ENCODE measurements around the gene ERN2.
"Not testable (repeated sequence)": the region's sequence is repeated elsewhere in the genome, so short reads cannot be mapped to it uniquely, and the experiment has no call there.

ERN2 gene

DNA sequence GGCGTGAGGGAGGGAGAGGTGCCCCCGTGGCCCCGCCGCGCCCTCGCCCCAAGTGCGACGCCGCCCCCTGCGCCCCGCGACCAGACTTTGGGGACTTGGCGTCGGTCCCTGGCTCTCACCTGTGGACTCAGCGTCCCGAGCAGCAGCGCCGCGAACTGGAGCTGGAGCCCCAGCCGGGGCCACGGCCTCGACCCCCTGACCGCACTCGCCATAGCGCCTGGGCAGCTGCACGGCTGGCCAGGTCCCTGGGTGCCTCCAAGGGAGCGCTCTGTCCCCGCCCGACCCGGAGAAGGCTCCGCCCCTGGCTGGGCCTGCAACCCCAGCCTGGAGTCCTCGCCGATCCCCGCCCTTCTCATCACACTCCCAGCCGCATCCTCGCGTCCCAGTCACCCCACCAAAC, at the start of gene ERN2:
Gene ERN2 (minus strand): TSS at position 247 of the 400 bp plus-strand sequence. CDS start 35 bp downstream, at position 212.
- no peak for DNase-seq (ENCODE audit: low read depth in 2 of 2)

DNA sequence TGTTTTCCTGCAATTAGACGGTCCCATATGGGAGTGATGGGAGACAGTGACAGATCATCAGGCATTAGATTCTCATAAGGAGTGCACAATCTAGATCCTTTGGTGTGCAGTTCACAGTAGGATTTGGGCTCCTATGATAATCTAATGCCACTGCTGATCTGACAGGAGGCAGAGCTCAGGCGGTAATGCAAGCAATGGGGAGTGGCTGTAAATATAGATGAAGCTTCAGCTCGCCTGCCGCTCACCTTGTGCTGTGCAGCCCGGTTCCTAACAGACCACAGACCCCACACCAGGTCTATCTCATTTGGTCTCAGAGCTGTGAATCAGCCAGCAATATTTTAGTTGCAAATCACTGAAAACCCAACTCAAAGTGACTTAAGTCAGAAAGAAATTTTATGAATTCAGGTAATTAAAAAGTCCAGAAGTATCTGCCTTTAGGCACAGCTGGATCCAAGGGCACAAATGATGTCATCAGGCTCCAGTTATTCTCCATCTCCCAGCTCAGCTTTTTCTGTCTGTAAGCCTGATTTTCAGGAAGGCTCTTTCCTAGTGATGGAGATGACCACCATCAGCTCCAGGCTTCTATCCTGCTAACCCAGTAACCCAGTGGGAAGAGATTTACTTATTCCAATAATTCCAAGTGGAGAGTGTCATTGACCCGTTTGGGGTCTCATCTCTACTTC, 45.1 kb upstream of the ERN2 start:
- no peak for DNase-seq (ENCODE audit: low read depth in 2 of 2)

DNA sequence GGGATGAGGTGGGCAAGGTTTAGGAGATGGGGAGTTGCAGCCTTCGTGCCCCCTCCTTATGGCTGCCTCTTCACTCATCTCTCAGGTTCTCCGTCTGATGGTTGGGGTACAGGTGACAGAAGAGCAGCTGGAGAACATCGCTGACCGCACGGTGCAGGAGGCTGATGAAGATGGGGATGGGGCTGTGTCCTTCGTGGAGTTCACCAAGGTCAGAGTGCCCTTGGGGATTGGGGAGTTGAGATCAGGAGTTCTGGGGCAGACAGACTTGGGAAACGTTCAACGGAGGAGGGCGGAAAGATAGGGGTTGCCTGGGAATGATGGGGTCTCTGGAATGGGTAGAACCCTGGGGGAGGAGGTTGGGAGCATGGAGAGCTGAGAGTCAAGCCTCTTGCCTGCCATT, 44.1 kb upstream of the ERN2 start:
- no peak for DNase-seq (ENCODE audit: low read depth in 2 of 2)

DNA sequence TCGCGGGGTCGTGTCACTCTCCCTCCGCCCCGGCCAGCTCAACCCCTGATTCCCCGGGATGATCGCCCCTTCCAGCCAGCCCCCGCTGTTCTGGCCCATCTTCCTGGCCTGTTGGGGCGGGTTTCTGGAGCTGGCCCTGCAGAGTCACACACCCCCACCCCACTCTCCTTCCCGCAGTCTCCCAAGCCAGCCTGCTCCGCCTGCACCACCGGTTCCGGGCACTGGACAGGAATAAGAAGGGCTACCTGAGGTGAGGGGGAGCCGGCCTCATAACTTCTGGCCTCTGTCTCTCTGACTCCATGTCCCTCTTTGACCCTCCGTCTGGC, 42.4 kb upstream of the ERN2 start:
- no peak for DNase-seq (ENCODE audit: low read depth in 2 of 2)

DNA sequence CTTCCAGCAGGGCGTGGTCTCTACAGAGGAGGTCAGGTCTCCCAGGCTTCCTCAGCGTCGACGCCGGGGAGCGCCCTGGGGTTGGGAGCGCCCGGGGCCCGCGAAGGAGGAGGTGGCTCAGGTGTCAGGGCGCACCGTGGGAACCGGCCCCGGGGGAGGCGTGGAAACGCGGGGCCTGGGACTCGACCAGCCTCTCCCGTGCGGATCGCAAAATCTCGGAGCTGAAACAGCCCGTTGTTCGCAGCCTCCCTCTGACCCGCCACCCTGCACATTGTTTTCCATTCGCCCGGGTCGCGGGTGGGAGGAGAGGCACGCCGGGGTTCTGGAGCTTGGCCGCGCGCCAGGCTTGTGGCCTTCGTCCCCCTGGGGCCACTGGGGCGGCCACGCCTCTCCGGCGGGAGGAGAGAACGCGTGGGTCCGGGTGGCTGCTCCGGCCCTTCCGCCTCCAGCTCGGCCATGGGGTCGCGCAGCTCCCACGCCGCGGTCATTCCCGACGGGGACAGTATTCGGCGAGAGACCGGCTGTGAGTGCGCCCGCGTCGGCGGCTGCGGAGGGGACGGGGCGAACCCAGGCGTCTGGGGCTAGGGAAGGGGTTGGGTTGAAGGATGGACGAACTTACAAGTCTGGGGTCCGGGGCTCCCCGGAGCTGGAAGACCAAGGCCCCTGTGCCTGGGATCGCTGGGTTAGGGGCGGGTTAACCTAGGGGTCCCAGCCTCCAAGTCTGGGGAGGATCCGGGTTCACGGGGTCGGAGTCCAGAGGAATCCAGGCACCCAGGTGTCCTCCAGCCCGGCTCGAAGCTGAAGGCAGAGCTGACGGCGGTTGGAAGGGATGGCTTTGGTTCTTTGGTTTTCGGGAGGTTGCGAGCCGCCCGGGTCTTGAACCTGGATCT, 41.8 kb upstream of the ERN2 start, which contains the start of gene CHP2:
Gene CHP2 (plus strand): TSS at position 433 of the 890 bp plus-strand sequence. CDS start 24 bp downstream, at position 457.
- no peak for DNase-seq (ENCODE audit: low read depth in 2 of 2)

DNA sequence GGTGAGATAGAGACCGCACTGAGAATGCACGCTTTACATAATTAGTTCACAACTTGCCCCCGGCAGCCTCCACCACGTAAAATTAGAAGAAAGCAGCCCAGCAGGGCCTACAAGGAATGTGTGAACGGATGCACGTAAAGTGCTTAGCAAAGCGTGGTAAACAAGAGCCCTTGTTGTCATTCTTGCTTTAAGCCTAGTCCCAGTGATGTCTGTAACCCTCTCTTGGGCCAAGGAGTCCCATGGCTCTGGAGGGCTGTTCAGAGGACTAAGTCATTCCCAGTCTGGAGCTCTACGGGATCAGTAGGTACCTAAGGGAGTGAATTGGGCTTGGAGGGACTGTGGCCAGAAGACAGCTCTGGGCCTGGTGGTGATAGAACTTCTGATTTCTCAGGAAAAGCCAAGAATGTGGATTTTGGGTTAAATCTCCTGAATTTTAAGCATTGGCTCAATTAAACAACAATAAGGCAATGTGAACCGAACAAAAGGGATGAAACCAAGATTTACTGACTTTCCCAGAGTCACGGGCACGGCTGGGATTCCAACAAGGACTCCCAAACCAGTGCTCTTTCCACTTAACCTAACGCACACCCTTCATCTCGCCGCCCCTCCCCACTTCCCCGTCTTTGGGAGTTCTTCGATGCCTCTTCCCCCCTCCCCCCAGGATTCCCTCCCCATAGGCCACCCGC, 41.0 kb upstream of the ERN2 start:
- no peak for DNase-seq (ENCODE audit: low read depth in 2 of 2)

DNA sequence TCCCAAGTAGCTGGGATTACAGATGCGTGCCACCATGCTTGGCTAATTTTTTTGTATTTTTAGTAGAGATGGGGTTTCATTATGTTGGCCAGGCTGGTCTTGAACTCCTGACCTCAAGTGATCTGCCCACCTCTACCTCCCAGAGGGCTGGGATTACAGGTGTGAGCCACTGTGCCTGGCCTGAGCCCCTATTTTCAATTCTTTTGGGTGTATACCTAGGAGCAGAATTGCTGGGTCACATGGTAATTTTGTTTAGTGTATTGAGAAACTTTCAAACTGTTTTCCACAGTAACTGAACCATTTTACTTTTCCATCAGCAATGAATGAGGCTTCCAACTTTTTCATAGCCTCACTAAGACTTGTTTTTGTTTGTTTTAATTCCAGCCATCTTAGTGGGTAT, 38.0 kb upstream of the ERN2 start:
- DNase-seq (ENCODE audit: low read depth in 2 of 2), result not testable (repeated sequence)

DNA sequence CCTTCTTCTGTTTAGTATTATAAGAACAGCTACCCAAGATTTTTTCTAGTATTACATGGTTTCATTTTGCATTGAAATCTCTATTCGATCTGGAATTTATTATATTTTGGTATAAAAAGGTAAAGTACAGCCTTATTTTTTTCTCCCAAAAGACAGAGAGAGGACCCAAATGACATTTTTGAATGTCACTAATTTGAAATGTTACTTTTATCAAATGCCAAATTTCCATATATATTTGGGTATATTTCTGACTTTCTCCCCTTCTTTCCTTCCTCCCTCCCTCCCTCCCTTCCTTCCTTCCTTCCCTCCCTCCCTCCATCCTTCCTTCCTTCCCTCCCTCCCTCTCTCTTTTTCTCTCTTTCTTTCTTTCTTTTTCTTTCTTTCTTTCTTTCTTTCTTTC, 35.6 kb upstream of the ERN2 start:
- no peak for DNase-seq (ENCODE audit: low read depth in 2 of 2)

DNA sequence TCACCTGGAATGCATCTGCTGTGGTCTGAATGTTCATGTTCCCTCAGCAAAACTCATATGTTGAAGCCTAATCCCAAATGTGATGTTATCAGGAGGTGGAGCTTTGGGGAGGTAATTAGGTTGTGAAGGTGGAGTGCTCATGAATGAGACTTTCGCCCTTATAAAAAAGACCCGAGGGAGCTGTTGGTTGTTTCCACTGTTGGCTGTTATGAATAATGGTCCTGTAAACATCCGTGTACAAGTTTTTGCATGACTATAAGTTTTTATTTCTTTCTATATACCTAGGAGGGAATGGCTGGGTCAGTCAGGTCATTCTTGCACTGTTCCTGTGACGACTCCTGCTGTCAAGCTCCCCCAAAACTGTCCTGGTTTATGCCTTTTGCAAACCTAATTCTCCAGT, 32.2 kb upstream of the ERN2 start:
- DNase-seq (ENCODE audit: low read depth in 2 of 2), result no peak

DNA sequence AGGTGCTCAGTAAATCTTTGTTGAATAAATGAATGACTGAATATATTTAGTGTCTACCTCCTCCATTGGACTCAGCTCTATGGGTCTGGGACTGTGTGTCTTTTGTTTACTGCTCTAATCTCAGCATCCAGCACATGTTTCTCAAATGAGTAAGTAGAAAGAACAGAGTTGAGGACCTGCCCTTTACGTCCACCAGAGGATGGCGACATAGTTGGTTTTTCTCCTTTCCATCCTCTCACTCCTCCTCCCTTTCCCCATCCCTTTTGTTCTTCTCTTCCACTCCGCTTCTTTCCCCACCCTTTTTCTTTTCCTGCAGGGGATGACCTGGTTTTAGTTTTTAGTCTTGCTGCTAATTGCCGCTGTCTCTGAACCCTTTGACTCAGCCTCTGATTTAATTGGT, 29.7 kb upstream of the ERN2 start:
- no peak for DNase-seq (ENCODE audit: low read depth in 2 of 2)

DNA sequence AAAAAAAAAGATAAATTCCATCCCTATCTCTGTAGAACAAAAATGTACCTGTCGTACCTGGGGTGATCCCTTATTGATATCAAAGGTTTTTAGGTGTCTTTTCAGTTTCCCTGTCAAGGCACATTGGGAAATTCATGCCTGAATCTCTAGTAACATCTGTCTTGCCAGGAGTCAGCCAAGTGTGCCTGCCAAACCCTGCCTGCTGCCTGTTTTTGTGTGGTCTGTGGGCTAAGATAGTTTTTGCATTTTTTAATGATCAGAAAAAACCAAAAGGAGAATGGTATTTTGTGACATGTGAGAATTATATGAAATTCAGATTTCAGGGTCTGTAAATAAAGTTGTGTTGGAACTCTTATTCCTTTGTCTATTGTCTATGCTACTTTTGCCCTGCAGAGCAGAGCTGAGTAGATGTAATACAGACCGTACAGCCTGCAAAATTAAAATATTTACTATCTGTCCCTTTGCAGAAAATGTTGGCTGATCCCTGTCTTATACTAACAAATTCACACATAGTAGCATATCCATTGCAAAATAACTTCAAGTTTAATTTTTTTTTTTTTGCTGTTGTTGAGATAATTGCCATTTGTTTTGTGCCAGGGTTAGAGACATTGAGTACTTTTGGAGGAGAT, 28.8 kb upstream of the ERN2 start:
- no peak for DNase-seq (ENCODE audit: low read depth in 2 of 2)

DNA sequence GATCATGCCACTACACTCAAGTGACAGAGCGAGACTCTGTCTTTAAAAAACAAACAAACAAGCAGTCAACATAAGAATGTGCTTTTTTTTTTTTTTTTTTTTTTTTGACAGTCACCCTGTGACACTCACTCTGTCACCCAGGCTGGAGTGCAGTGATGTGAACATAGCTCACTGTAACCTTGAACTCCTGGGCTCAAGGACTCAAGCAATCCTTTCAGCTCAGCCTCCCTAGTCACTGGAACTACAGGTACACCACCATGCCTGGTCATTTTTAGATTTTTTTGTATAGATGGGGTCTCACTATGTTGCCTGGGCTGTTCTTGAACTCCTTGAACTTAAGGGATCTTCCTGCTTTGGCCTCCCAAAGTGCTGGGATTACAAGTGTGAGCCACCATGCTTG, 26.5 kb upstream of the ERN2 start:
- no peak for DNase-seq (ENCODE audit: low read depth in 2 of 2)

DNA sequence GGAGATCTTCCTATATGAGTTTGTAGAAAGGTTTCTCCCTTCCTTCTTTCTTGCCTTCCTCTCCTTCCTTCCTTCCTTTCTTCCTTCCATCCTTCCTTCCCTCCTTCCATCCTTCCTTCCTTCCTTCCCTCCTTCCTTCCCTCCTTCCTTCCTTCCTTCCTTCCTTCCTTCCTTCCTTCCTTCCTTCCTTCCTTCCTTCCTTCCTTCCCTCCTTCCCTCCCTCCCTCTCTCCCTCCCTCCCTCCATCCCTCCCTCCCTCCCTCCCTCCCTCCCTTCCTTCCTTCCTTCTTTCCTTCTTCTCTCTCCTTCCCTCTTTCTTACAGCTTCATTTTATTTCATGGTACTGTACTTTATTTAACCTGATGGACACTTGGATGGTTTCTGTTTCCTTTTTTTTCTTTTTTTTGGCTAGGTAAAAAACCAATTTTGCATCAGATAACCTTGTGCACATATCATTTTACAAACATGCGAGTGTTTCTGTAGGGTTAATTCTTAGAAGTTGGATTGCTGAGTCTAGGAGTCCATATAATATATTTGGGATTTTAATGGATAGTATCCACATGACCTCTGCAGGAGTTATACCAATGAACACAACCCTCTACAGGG, 24.5 kb upstream of the ERN2 start:
- DNase-seq (ENCODE audit: low read depth in 2 of 2), result not testable (repeated sequence)

DNA sequence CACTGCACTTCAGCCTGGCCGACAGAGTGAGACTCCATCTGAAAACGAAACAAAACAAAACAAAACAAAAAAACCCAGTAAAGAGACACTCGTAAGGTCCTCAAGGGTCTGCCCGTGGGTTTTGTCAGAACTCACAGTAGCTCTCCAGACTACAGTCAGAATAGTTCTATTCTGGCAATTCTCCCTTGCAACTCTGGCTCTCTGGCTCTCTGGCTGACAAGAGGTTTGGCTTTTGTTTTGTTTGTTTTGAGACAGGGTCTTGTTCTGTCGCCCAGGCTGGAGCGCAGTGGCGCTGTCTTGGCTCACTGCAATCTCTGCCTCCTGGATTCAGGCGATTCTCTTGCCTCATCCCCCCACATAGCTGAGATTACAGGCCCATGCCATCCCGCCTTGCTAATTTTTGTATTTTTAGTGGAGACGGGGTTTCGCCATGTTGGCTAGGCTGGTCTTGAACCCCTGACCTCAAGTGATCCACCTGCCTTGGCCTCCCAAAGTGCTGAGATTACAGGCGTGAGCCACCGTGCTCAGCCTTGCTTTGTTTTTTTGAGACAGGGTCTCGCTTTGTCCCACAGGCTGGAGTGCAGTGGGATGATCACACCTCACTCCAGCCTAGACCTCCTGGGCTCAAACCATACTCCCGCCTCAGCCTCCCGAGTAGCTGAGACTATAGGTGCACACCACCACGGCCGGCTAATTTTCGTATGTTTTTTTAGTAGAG, 21.3 kb upstream of the ERN2 start:
- no peak for DNase-seq (ENCODE audit: low read depth in 2 of 2)

DNA sequence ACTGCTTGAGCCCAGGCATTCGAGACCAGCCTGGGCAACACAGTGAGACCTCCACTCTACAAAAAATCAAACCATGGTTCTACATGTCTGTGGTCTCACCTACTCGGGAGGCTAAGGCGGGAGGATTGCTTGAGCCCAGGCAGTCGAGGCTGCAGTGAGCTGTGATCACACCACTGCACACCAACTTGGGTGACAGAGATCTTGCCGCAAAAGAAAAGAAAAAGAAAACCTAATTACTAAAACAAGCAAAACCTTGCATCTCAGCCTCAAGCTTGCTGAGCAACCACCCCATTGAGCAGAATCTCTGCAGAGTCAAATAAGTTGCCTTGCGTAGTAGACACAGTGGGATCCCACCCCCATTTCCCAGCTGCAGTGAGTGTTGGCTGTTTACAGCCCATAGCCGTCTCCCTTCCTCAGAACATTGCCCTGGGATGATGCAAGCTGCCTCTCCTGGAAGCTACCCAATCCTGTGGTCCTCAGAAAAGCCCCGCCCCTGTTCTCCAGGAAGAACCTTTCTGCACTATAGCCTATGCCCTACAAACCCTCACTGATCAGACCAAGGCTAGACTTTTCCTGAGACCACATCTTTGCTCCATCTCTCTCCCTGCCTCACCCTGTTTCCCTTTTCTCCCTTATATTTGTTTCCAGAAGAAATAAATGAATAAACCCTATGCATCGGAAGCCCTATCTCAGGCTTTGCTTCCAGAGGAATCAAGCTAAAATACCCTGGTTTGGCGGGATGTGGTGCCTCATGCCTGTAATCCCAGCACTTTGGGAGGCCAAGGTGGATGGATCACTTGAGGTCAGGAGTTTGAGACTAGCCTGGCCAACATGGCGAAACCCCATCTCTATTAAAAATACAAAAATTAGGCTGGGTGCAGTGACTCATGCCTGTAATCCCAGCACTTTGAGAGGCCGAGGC, 16.7 kb upstream of the ERN2 start:
- no peak for DNase-seq (ENCODE audit: low read depth in 2 of 2)

DNA sequence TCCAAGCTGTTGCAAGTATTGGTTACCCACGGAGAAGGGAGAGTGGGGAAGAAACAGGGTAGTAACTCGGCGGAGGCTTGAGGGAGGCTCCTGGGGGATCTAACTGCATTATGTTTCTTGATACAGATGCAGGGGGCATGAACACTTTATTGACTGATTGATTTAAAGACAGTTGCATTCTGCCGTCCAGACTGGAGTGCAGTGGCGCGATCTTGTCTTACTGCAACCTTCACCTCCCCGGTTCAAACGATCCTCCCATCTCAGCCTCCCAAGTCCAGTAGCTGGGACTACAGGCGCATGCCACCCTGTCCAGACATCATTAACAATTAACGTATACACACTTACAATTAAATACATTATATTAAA, 15.1 kb upstream of the ERN2 start:
- no peak for DNase-seq (ENCODE audit: low read depth in 2 of 2)

DNA sequence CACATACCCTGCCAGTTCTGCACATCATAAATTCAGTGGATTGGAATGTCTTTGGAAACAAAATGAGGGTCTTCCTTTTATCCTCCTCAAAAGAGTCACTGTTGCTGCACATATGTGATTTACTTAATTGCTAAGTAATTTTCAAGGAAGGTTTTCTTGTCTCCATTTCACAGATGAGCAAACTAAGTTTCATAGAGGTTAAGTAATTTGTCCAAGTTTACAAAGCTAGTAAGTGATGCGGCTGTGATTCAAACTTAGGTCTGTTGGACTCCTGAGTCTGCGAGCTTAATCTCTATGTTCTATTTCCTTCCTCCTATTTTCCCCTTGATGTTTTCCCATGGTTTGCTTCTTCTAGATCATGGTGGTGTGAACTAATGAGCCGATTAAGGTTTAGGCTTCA, 13.7 kb upstream of the ERN2 start:
- no peak for DNase-seq (ENCODE audit: low read depth in 2 of 2)

DNA sequence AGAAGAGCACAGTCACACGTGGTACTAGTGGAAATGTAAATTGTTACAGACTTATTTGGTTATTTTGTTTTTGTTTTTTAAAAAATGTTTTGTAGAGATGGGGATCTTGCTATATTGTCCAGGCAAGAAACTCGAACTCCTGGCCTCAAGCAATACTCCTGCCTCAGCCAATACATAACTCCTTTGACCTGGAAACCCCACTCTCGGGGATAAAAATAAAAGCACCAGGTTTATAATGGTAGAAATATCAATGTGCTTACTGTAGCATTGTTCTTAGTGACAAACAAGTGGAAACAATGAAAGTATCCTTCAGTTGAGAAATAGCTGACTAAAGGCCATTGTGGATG, 11.7 kb upstream of the ERN2 start:
- DNase-seq (ENCODE audit: low read depth in 2 of 2), result no peak

DNA sequence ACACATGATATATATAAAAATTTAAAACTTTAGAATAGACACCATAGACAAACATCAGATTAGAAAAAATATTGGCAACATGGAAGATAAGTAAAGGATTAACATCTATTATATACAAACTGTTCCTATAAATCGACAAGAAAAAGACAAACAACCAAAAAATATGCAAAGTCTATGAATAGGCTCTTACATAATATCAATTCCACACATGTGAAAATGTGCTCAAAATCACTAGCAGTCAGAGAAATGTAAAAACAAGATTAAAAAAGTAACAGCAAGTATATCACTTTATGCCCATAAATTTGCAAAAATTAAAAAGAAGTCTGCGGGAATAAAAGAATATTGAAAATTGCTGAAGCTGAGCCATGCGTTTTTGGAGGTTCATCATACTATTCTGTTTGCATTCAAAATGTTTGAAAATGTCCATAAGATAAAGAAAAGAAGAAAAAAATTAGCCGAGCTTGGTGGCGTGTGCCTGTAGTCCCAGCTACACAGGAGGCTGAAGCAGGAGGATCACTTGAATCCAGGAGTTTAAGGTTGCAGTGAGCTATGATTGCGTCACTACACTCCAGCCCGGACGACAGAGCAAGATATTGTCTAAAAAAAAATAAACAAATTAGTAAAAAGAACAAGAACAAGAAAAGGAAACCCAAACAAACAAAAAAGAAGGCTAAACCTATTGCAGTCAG, 11.2 kb upstream of the ERN2 start:
- DNase-seq (ENCODE audit: low read depth in 2 of 2), result no peak

Measured in stimulated activated CD8-positive, alpha-beta memory T cell treated with anti-CD3 and anti-CD28 coated beads, Interleukin-2, amount 100 ng/mL, for 48 hours (primary cell).